ENCODE measurements around the gene SORCS2. TPM values are rescaled to one million over a fixed set of nuclear protein-coding genes. Genes with fewer than 3 reads are reported as not detected.
"Not testable (repeated sequence)": the region's sequence is repeated elsewhere in the genome, so short reads cannot be mapped to it uniquely, and the experiment has no call there.

Gene SORCS2
- total RNA-seq, 1 donor from 2014 or later, result 9.6 TPM

GRCh38 chr4:7441201-7441600 is 248.9 kb downstream of the SORCS2 start:
- DNase-seq (ENCODE audit: low spot score), result no peak

DNA sequence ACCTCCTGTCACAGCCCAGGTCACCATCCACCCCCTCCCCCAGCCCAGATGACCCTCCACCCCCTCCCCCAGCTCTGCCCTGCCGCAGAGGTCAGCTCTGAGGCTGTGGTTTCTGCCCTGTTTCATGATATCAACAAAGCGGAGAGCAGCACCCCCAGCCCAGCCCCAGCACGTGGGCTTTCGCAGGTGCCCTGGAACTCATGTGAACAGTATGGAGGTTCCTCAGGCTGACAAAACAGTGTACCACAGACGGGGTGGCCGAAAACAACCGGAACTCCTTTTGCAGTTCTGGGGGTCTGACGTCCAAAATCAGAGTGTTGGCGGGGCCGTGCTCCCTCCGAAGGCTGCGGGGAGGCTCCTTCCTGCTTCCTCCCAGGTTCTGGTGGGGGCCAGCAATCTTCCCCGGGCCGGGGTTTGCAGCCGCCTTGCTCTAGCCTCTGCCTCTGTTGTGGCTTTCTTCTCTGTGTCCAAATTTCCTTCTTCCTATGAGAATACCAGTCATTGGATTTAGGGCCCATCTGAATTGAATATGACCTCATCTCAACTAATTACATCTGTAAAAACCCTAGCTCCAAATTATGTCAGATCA is 250.3 kb downstream of the SORCS2 start:
- DNase-seq (ENCODE audit: low spot score), result no peak

GRCh38 chr4:7444314-7444713 is 252.0 kb downstream of the SORCS2 start:
- no peak for DNase-seq (ENCODE audit: low spot score)

- no peak for DNase-seq (ENCODE audit: low spot score)
Observed at GRCh38 chr4:7444731-7445130, 252.4 kb downstream of the SORCS2 start.

GRCh38 chr4:7447236-7447635 is 254.9 kb downstream of the SORCS2 start:
- DNase-seq (ENCODE audit: low spot score), result no peak

DNA sequence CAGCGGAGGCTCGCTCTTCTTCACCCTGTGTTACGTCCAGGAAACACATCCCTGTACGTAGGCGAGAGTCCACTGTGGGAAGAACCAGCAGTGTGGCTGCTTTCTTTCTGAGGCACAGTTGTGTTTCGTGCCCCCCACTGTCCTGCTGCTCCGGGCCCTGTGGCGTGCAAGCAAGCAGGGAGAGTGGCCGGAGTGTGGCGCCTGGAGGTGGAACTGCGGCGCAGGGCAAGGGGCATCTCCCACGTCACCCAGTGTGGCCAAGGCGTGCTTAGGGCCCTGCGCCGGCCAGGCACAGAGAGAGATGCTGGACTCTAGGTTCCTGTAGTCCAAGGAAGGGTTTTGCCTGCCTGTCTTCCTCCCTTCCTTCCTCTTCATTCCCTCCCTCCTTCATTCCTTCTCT is 255.7 kb downstream of the SORCS2 start:
- no peak for DNase-seq (ENCODE audit: low spot score)

DNA sequence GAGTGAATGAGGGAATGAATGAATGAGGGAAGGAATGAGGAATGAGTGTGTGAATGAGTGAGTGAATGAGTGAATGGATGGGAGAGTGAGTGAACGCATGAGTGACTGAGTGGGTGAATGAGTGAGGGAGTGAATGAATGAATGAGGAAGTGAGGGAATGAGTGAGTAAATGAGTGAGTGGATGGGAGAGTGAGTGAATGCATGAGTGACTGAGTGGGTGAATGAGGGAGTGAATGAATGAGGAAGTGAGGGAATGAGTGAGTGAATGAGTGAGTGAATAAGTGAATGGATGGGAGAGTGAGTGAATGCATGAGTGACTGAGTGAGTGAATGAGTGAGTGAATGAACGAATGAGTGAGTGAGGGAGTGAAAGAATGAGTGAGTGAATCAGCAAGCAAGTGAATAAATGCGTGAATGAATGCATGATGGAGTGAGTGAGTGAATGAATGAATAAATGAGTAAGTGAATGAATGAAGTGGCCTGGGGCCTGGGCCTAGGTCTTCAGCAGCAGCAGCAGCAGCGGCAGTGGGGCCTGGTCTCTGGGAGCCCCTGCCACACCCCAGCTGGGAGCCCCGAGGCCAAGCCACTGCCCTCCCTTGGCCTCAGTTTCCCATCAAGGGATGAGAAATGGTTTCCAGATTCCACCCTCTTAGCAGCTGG is 258.6 kb downstream of the SORCS2 start:
- DNase-seq (ENCODE audit: low spot score), result no peak

DNA sequence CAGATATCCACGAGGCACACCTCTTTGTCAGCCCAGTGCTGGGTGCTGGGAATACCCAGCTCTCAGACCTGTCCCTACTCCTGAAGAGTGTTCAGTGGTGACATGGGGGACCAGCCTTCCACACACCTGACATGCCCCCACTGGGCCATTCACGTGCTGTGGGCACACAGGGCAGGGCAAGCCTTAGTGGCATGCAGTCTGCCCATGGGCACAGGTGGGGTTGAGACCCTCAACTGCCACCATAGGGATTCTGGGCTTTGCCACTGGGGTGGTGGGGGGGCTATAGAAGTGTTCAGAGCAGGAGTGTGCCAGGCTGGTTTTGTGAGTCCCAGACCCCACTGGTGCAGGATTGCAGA is 259.1 kb downstream of the SORCS2 start:
- no peak for DNase-seq (ENCODE audit: low spot score)

DNA sequence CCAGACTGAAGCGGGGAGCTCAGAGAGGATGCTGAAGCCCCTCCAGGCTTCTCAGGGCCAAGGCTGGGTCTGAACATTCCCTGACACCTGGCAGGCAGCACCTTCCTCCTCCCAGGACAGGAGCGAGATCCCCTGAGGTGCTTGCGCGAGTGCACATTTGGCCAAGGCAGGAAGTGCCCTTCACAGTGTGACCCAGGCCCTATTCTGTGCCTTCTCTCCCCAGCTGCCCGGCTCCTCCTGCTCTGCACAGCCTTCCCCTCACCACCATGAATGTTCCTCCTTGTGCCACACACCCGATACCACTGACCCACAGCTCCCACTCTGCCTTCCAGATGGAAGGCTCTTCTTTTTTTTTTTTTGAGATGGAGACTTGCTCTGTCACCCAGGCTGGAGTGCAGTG is 259.5 kb downstream of the SORCS2 start:
- no peak for DNase-seq (ENCODE audit: low spot score)

GRCh38 chr4:7452802-7453201 is 260.5 kb downstream of the SORCS2 start:
- DNase-seq (ENCODE audit: low spot score), result not testable (repeated sequence)

- no peak for DNase-seq (ENCODE audit: low spot score)
Observed at GRCh38 chr4:7457201-7458065, 265.1 kb downstream of the SORCS2 start.

DNA sequence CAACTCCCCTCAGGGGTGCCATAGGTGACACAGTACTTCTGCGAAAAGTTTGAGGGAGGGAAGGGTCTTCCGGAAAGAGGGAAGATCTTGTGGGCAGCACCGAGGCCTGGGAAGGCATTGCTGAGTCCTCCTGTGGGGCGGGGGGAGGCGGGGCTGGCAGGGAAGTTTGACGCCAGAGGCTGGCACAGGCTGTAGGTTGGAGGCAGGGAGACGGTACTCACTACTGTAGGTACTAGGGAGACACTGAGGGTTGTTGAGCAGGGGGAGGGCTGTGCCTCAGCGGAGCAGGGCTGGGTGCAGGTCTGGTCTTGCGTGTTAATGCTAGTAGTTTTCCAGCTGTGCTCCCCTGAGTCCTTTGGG is 265.7 kb downstream of the SORCS2 start:
- DNase-seq (ENCODE audit: low spot score), result no peak

- DNase-seq (ENCODE audit: low spot score), result no peak
Observed at GRCh38 chr4:7458477-7458876, 266.1 kb downstream of the SORCS2 start.

DNA sequence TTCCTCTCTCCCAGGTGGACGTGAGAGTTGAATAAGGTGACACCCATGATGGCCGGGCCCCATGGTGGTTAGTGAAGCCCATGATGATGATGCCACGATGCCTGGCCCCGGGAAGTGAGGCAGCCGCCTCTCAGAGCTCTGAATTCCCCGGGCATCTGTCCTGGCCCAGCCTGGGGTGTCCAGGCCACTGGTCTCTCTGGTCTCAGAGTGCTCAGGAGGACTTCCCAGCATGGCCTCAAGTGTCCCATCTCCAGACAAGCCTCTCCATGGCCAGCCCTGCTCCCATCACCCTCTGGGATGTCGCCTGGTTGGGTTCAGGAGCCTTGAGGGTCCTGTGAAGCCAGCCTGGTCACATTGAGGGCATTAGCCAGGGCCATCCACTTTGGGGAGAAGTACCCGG is 267.1 kb downstream of the SORCS2 start:
- no peak for DNase-seq (ENCODE audit: low spot score)

GRCh38 chr4:7460566-7460965 is 268.2 kb downstream of the SORCS2 start:
- no peak for DNase-seq (ENCODE audit: low spot score)

GRCh38 chr4:7461230-7461629 is 268.9 kb downstream of the SORCS2 start:
- DNase-seq (ENCODE audit: low spot score), result no peak

DNA sequence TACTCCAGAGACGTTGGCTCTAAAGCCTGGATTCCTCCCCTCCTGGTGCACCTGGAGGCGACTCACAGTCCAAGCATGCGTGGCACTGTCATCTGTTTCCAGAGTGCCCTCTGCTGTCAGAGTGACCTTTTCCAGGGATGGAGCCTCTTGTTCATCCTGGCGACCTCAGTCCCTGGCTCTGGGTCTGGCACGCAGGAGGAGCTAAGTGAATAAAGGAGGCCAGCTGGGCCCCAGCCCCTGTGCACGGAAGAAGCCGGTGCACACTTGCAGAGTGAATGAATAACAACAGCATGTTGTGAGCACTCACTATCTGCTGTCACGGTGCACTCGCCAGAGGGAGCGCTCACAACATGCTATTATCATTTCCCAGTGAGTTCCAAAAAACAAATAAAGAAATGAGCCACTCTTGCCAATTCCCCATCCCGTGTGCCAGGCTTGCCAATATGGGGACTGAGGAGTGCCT is 270.2 kb downstream of the SORCS2 start:
- DNase-seq (ENCODE audit: low spot score), result no peak

DNA sequence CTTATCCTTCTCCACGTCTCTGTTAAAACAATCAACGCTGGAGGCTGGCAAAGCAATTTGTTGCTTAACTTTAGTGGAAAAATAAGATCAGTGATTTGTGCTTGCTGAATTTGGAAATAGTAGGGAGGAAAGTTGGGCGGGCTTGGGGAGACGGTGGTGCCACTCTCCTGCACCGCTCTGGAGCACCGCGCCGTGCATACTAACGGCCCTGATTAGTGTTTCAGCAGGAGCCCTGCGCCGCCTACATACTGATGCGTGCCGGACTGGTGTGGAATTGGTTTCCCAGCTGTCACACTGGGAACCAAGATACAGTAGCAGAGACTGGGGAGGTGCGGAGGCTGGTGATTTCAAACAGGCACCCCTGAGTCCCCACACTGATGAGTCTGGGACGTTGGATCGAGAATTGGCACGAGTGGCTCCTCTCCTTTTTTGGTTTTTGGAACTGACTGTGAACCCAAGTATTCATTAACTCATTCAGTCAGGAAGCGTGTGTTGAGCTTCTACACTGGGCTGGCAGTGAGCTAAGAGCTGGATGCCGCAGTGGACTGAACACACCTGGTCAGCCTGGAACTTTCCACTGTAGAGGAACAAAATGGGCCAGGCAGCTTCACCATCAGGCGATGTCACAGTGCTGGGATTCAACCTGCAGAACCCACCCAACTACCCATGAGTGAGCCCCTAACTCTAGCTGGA is 271.4 kb downstream of the SORCS2 start:
- DNase-seq (ENCODE audit: low spot score), result no peak

DNA sequence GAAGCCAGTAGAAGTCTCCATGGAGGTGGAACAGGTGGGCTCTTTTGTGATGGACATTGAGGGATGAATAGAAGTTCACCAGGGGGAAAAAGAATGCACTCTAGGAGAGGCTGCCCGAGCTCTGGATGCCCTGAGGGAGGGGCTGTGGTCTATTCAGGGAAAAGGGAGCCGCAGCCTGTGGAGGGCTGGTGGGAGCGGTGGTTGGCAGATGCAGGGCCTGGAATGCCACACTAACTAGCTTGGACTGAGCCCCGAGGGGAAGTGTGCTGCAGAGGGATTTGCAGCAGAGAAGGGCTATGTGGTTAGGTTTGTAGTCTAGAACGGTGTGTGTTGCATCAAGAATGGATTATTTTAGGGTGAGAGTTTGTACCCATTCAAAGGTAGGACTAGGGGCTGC is 271.9 kb downstream of the SORCS2 start:
- DNase-seq (ENCODE audit: low spot score), result no peak

- no peak for DNase-seq (ENCODE audit: low spot score)
Observed at GRCh38 chr4:7465017-7465416, 272.7 kb downstream of the SORCS2 start.

DNA sequence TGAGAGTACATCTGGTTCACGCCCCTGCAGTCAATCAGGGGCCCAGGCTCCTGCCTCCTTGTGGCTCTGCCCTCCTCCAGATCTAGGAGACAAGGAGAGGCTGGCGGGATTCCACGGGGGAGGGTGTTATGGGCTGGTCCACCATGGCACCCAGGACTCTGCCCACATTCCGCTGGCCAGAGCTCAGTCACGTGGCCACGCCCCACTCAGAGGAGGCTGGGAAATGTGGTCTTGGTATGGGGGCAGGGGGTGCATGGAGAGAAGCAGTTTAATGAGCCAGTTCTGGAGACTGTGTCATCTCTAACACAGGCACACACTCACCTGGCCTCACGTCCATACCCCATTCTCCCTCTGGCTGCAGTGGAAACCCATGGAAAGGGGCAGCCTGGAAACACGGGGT is 273.9 kb downstream of the SORCS2 start:
- no peak for DNase-seq (ENCODE audit: low spot score)

DNA sequence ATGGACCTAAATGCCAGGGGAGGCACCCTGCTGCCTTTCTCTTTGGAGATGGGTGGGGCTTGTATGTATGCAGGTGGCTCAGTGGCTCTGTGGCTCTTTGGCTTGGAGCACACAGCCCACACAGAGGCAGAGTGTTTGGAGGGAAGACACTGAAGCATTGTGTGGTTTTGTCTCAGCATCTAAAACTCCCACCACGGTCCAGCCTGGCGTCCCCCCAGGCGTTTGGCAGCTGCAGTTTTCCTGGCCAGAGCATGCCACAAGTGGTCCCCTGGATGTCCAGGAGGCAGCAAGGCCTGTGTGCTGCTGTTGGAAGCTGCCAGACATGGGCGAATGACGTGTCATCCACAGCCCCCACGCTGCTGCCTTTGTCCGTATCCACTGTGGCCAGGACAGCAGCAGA is 274.6 kb downstream of the SORCS2 start:
- no peak for DNase-seq (ENCODE audit: low spot score)

All from umbilical cord (tissue), 2 donors.